OCI-LY7 (cell line): ENCODE data around the gene CST7. TPM values are rescaled to one million over a fixed set of nuclear protein-coding genes. Genes with fewer than 3 reads are reported as not detected.

Source experiments
- BruUV-seq: library from RNA; stranded (reverse); fragments of 400-500 nt; replicated peaks from 2 replicates; lab custom pipeline; 2021; lab: Mats Ljungman, UMichigan
- CTCF ChIA-PET: fragments of 300-600 bp; sonication (Branson Sonifier 250); formaldehyde crosslinking; loops from one replicate; lab custom pipeline; 2022; ENCODE audit warnings: antibody characterized with exemption; ENCODE audit not compliant: unreplicated experiment; lab: Charles Lee
- POLR2A ChIA-PET: fragments of 300-600 bp; sonication (Branson Sonifier 250); formaldehyde crosslinking; loops from one replicate; lab custom pipeline; 2022; ENCODE audit warnings: antibody characterized with exemption; lab: Charles Lee
- DNase-seq: peaks from one replicate; pipeline ENCODE4 v3.0.0-alpha.2; 2015; ENCODE audit warnings: low spot score
- H2AFZ ChIP-seq: fragments of 200-600 bp; sonication (generic), shearing (Covaris generic); 2 replicates; pipeline ENCODE4 v1.6.1; 2014; ENCODE audit warnings: mild to moderate bottlenecking, antibody characterized with exemption, low read length, moderate library complexity
- H3K27ac ChIP-seq: fragments of 200-600 bp; sonication (generic); 2 replicates; pipeline ENCODE4 v1.5.1; 2014; ENCODE audit warnings: mixed run types, low read depth, mild to moderate bottlenecking, moderate library complexity, low read length, inconsistent platforms; ENCODE audit not compliant: poor library complexity, severe bottlenecking
- H3K36me3 ChIP-seq: fragments of 200-600 bp; sonication (generic); 2 replicates; pipeline ENCODE4 v1.6.1; 2014; ENCODE audit warnings: mild to moderate bottlenecking, antibody characterized with exemption, low read length, moderate library complexity, mixed read lengths; ENCODE audit not compliant: insufficient read depth
- H3K4me1 ChIP-seq: fragments of 200-600 bp; sonication (generic); 2 replicates; pipeline ENCODE4 v1.5.1; 2014; ENCODE audit warnings: mild to moderate bottlenecking, low read length; ENCODE audit not compliant: insufficient read depth, poor library complexity, severe bottlenecking
- H3K4me2 ChIP-seq: fragments of 200-600 bp; sonication (generic); 2 replicates; pipeline ENCODE4 v1.6.1; 2014; ENCODE audit warnings: mild to moderate bottlenecking, low read length
- H3K4me3 ChIP-seq: fragments of 200-600 bp; sonication (generic); 2 replicates; pipeline ENCODE4 v1.5.1; 2014; ENCODE audit warnings: mild to moderate bottlenecking, low read depth, low read length; ENCODE audit not compliant: poor library complexity, severe bottlenecking
- H3K79me2 ChIP-seq: fragments of 200-600 bp; sonication (generic); 2 replicates; pipeline ENCODE4 v1.6.1; 2016; ENCODE audit warnings: low read depth, mild to moderate bottlenecking, low read length, moderate library complexity, mixed read lengths; ENCODE audit not compliant: insufficient read depth
- H3K9me2 ChIP-seq: fragments of 200-600 bp; sonication (generic); 2 replicates; pipeline ENCODE4 v1.6.1; 2016; ENCODE audit warnings: mild to moderate bottlenecking, low read length, mixed read lengths; ENCODE audit not compliant: insufficient read depth
- H3K9me3 ChIP-seq: fragments of 200-600 bp; sonication (generic); 2 replicates; pipeline ENCODE4 v1.6.1; 2014; ENCODE audit warnings: mild to moderate bottlenecking, mixed run types, low read length, mixed read lengths
- H4K20me1 ChIP-seq: fragments of 200-600 bp; sonication (generic); 2 replicates; pipeline ENCODE4 v1.6.1; 2014; ENCODE audit warnings: mild to moderate bottlenecking, antibody characterized with exemption, low read length, moderate library complexity, mixed read lengths; ENCODE audit not compliant: insufficient read depth
- EZH2phosphoT487 ChIP-seq: fragments of 200-600 bp; sonication (generic); IDR thresholded peaks from 2 replicates; pipeline ENCODE4 v1.6.1; 2018; ENCODE audit warnings: low read depth, borderline replicate concordance, mild to moderate bottlenecking, mixed run types, antibody characterized with exemption, low read length, moderate library complexity, mixed read lengths
- intact Hi-C: fragments of 100-400 bp; cut with micrococcal nuclease; formaldehyde crosslinking; loops from one replicate; pipeline ENCODE4 v1.10.0; 2022; ENCODE audit not compliant: unreplicated experiment
- total RNA-seq, 2 experiments: library from RNA; depleted of rRNA in 1 of 2; stranded (reverse); fragments of >200 nt in 1 of 2; shearing (Covaris generic) in 1 of 2; gene quantifications; 2 replicates each; pipeline ENCODE4 v1.2.3, GENCODE V29; 2014 to 2022
- TF ChIP-seq, protein P1 (sequence below): fragments of 200-600 bp; sonication (generic); conservative IDR thresholded peaks from 2 replicates; pipeline ENCODE4 v1.5.1; 2014; ENCODE audit warnings: mild to moderate bottlenecking, antibody characterized with exemption, low read length, moderate library complexity, mixed read lengths

The CST7 gene
- total RNA-seq, 2 experiments from 2014 or later = not detected

DNA sequence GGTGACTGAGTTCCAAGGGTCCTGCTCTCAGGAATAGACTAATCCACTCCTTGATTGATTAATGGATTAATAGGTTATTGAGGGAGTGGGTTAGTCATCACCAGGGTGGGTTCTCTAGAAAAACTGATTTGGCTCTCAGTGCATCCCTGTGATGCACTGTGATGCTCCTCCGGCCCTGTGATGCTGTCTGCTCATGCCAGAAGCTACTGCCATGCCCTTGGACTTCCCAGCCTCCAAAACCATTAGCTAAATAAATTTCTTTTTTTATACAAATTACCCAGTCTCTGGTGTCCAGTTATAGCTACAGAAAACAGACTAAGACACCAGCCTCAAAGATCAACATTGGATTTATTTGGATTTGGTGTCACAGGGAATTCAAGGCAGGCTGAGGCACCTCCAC lies 40.4 kb upstream of the CST7 start:
- Histone ChIP-seq H3K4me1 (no peaks in the 10 kb centered on the region), H2AFZ (no peak overlapping the region), H4K20me1 (no peaks in the 10 kb centered on the region), H3K79me2 (no peaks in the 10 kb centered on the region), H3K36me3 (no peaks in the 10 kb centered on the region), H3K27ac (no peak overlapping the region), H3K9me2 (no peaks in the 10 kb centered on the region), H3K4me3 (no peak overlapping the region), H3K9me3 (peaks cover 5% of the 10 kb centered on the region), H3K4me2 (no peak overlapping the region)
- DNase-seq = no peak
- BruUV-seq = no TSS peak
- intact Hi-C loops = no loop called here
- POLR2A ChIA-PET = no interaction called here
- CTCF ChIA-PET = no interaction called here
- no peak for TF ChIP-seq EZH2phosphoT487
- TF ChIP-seq, protein P1, sequence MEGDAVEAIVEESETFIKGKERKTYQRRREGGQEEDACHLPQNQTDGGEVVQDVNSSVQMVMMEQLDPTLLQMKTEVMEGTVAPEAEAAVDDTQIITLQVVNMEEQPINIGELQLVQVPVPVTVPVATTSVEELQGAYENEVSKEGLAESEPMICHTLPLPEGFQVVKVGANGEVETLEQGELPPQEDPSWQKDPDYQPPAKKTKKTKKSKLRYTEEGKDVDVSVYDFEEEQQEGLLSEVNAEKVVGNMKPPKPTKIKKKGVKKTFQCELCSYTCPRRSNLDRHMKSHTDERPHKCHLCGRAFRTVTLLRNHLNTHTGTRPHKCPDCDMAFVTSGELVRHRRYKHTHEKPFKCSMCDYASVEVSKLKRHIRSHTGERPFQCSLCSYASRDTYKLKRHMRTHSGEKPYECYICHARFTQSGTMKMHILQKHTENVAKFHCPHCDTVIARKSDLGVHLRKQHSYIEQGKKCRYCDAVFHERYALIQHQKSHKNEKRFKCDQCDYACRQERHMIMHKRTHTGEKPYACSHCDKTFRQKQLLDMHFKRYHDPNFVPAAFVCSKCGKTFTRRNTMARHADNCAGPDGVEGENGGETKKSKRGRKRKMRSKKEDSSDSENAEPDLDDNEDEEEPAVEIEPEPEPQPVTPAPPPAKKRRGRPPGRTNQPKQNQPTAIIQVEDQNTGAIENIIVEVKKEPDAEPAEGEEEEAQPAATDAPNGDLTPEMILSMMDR = no peak

DNA sequence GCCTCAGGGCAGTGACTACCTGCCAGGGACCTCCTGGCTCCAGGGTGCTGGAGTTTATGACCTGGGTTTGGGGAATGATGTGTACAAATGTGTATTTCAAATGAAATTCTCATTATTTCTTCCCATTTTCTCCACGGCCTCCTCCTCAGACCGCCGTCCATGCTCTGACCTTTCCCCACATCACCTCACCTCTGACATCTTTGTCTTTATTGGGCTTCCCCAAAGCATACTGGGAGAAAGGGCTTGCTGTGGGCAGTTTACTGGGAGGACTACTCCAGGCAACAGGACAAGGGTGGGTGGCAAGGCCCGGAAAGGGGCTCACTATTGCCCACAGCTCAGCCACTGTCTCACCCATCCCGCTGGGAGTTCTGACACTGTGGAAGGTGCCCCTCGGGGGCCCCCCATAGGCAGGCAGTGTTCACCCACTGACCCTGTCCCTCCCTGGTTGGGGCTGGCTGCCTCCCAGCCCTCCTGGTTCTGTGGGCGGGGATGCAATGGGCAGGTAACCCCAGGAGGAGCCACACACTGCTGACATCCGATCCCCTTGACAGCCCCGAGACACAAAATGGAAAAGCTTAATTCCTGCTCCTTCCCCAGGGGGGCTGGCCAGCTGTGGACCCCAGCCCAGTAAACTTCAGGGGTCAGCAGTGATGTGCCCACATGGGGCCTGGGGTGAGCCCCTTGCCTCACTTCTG lies 39.8 kb upstream of the CST7 start:
- no peak overlapping the region for H2AFZ ChIP-seq
- H3K4me2 ChIP-seq = no peak overlapping the region
- DNase-seq = no peak
- peaks cover 5% of the 10 kb centered on the region for H3K9me3 ChIP-seq
- ChIA-PET CTCF (no interaction called here), POLR2A (no interaction called here)
- no TSS peak for BruUV-seq
- TF ChIP-seq EZH2phosphoT487 = no peak
- TF ChIP-seq, protein P1 = no peak
- intact Hi-C loops = no loop called here
- H3K4me1 ChIP-seq = no peaks in the 10 kb centered on the region
- H3K79me2 ChIP-seq = no peaks in the 10 kb centered on the region
- H3K36me3 ChIP-seq = no peaks in the 10 kb centered on the region
- no peaks in the 10 kb centered on the region for H4K20me1 ChIP-seq
- H3K4me3 ChIP-seq = no peak overlapping the region
- no peak overlapping the region for H3K27ac ChIP-seq
- H3K9me2 ChIP-seq = no peaks in the 10 kb centered on the region

DNA sequence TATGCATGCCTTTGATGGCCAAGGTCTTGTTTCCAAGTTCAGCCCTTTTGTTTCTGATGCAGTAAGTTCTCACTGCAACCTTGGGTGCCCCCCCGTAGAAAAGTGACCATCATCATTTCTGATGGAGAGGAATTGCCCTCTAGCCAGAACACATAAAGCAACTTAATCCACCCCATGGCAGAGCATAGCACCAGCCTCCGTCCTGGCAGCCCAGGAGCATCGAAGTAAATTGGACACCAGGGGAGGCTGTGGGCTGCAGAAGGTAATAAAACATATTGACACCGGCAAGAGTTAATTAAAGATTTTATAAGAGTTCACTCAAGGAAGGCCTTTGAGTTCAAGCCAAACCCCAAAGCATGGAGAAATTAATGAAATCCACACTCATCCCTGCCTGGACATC lies 39.2 kb upstream of the CST7 start:
- ChIA-PET POLR2A (no interaction called here), CTCF (no interaction called here)
- Histone ChIP-seq H3K9me3 (peaks cover 5% of the 10 kb centered on the region), H3K9me2 (no peaks in the 10 kb centered on the region), H3K36me3 (no peaks in the 10 kb centered on the region), H3K4me3 (no peak overlapping the region), H3K4me2 (no peak overlapping the region), H3K27ac (no peak overlapping the region), H2AFZ (no peak overlapping the region), H3K79me2 (no peaks in the 10 kb centered on the region), H3K4me1 (no peaks in the 10 kb centered on the region), H4K20me1 (no peaks in the 10 kb centered on the region)
- TF ChIP-seq, protein P1 = no peak
- no peak for TF ChIP-seq EZH2phosphoT487
- no TSS peak for BruUV-seq
- intact Hi-C loops = no loop called here
- DNase-seq = no peak
